ENCODE results near the gene OLIG2.

OLIG2 gene

DNA sequence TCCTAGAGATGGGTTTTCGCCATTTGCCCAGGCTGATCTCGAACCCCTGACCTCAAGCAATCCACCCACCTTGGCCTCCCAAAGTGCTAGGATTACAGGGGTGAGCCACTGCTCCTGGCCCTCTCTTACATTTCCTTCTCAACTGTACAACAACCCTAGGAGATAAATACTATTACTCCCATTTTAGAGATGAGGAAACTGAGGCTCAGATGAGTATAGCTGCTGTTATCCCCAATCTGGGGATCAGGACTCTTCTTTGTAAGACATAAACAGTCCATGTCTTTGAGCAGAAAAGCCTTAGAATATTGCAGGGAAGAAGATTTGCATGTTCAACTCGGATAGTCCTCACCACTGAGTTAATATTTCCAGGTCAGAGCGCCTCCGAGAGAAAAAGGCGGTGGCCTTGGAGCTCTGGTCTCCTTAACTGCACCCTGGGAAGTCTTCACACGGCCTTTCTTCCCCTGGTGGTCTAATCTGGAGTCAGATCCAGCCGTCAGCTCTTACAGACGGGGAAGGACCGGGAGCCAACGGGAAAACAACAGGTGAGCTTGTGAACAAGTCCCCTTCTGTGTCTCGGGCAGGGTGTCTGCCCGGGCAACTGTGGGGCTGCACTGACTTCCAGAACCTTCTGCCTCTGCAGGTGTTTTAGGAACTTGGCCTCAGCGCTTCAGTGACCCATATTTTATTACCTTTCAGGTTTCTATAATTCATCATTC lies 38.3 kb downstream of the OLIG2 start:
- DNase-seq (ENCODE audit: low spot score) = no peak
- FAIRE-seq = no peak

GRCh38 chr21:33064623-33065390 lies 39.1 kb downstream of the OLIG2 start:
- no peak for FAIRE-seq
- DNase-seq (ENCODE audit: low spot score) = no peak

- FAIRE-seq (no peak), DNase-seq (ENCODE audit: low spot score) (no peak)
Observed at GRCh38 chr21:33067043-33067442, 41.3 kb downstream of the OLIG2 start.

- FAIRE-seq (no peak), DNase-seq (ENCODE audit: low spot score) (no peak)
Observed at GRCh38 chr21:33067457-33067856, 41.7 kb downstream of the OLIG2 start.

GRCh38 chr21:33069243-33069642 lies 43.5 kb downstream of the OLIG2 start:
- DNase-seq (ENCODE audit: low spot score) (no peak), FAIRE-seq (no peak)

GRCh38 chr21:33069645-33069993 lies 43.9 kb downstream of the OLIG2 start:
- FAIRE-seq (no peak), DNase-seq (ENCODE audit: low spot score) (no peak)

- FAIRE-seq (no peak), DNase-seq (ENCODE audit: low spot score) (no peak)
Observed at GRCh38 chr21:33069994-33070743, 44.4 kb downstream of the OLIG2 start, which contains the start of gene OLIG1. TSS of gene OLIG1 (plus strand) at chr21:33070141. CDS start at chr21:33070247, 106 bp downstream.

GRCh38 chr21:33070744-33070997 lies 44.9 kb downstream of the OLIG2 start:
- no peak for DNase-seq (ENCODE audit: low spot score)

DNA sequence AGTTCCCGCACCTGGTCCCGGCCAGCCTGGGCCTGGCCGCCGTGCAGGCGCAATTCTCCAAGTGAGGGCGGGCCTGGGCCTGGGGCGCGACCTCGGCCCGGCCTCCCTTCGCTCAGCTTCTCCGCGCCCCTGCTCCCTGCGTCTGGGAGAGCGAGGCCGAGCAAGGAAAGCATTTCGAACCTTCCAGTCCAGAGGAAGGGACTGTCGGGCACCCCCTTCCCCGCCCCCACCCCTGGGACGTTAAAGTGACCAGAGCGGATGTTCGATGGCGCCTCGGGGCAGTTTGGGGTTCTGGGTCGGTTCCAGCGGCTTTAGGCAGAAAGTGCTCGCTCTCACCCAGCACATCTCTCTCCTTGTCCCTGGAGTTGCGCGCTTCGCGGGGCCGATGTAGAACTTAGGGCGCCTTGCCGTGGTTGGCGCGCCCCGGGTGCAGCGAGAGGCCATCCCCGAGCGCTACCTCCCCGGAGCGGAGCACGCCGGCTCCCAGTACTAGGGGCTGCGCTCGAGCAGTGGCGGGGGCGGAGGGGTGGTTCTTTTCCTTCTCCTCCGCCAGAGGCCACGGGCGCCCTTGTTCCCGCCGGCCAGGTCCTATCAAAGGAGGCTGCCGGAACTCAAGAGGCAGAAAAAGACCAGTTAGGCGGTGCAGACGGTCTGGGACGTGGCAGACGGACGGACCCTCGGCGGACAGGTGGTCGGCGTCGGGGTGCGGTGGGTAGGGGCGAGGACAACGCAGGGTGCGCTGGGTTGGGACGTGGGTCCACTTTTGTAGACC lies 45.4 kb downstream of the OLIG2 start:
- DNase-seq (ENCODE audit: low spot score) = no peak
- no peak for FAIRE-seq

More at GRCh38 chr21:33070744-33070997, 44.9 kb downstream of the OLIG2 start:
- no peak for FAIRE-seq

DNA sequence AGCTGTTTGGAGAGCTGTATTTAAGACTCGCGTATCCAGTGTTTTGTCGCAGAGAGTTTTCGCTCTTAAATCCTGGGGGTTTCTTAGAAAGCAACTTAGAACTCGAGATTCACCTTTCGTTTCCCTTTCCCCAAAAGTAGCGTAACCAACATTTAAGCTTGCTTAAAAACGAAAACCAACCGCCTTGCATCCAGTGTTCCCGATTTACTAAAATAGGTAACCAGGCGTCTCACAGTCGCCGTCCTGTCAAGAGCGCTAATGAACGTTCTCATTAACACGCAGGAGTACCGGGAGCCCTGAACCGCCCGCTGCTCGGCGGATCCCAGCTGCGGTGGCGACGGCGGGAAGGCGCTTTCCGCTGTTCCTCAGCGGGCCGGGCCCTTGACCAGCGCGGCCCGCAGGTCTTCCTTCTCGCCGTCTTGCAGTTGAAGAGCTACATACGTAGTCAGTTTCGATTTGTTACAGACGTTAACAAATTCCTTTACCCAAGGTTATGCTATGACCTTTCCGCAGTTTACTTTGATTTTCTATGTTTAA lies 46.1 kb downstream of the OLIG2 start:
- DNase-seq (ENCODE audit: low spot score) (no peak), FAIRE-seq (no peak)

DNA sequence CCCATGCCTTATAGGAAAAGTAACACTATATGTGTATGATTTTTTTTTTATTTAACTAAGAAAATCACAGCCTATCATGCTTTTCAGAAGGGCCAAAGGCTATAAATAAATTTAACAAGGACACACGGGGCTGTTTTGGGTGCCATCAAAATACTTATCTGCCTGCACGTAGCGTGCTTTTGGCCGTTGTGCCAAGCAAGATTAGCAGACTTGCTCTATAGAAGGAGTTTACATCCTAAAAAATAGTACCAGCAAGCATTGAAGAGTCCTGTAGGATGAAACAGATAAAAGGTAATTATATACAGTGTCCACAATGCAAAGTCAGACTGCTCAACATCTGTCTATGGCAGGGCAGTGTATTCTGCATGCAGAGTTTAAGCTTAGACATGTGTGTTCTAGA lies 47.9 kb downstream of the OLIG2 start:
- FAIRE-seq = no peak
- no peak for DNase-seq (ENCODE audit: low spot score)

DNA sequence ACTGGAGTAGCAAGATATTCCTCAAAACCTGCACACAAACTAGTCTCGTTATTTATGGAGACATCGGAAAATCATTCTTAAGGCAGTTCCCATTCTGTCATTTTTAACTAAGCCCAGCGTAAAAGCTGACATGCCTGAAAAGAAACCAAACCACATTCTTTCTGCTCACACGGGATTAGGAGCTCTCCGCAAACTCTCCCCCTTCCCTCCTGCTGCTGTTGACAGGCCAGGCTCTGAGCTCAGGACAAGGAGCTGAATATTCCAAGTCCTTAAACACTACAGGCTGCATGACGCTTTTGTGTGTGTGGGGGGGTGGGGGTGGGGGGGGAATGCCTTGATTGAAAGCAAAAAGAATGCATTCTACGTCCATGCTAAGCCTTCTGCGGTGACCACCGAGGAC lies 49.4 kb downstream of the OLIG2 start:
- no peak for FAIRE-seq
- DNase-seq (ENCODE audit: low spot score) = no peak

- no peak for DNase-seq (ENCODE audit: low spot score)
- no peak for FAIRE-seq
Observed at GRCh38 chr21:33075596-33076195, 50.0 kb downstream of the OLIG2 start.

DNA sequence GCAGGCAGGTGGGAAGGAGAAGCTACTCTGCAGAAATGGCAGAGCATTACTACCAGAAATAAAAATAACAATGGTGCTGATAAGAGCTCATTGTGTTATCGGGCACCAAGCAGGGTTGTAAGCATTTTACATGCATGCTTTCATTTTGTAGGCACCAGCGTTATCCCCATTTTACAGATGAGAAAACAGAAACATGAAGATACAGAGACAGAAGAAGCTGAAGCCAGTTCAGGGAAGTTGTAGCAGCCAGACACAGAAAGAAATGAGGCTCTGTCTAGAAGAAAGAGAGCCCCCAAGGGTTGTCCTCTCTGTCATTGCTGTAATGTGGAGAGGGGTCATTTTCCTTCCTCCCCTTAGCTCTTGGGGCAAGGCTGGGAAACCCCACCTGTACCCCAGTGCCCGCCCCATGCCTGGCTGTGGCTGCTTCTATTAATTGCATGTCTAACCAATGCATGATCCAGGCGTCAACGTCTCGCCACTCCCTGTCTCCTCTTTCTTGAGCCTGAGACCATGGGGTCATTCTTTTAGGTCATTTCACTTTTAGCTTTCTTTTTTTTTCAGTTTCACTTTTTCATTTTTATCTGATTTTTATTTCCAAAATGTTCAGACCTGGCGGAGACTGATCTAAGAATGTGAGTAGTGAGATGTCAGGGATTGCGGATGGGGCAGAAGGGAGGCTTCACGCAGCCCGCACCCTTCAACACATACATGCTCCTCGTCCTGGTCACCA lies 51.0 kb downstream of the OLIG2 start:
- FAIRE-seq = no peak
- DNase-seq (ENCODE audit: low spot score) = no peak
